B cell (primary cell): ENCODE data around the gene IL6ST. TPM values are rescaled to one million over a fixed set of nuclear protein-coding genes. Genes with fewer than 3 reads are reported as not detected.

Experiments
- ATAC-seq: fragments of 200-7000 bp; cut with Tn5 transposase; one replicate; pipeline ENCODE4 v1.10.0; 2021; ENCODE audit warnings: low read depth, mild to moderate bottlenecking, moderate number of reproducible peaks, moderate library complexity
- CTCF ChIA-PET: fragments of 350-600 bp; sonication (Branson Sonifier 250); formaldehyde crosslinking; loops from one replicate; lab custom pipeline; 2021; ENCODE audit warnings: antibody characterized with exemption, inconsistent platforms; lab: Charles Lee
- POLR2A ChIA-PET: fragments of 350-600 bp; sonication (Branson Sonifier 250); formaldehyde crosslinking; loops from one replicate; lab custom pipeline; 2021; ENCODE audit warnings: antibody characterized with exemption; lab: Charles Lee
- DNase-seq: peaks from one replicate; pipeline ENCODE4 v3.0.0; 2013
- H2AFZ ChIP-seq: 2 replicates; pipeline ENCODE4 v1.6.1; 2012; ENCODE audit warnings: mild to moderate bottlenecking, low read depth, low read length; ENCODE audit not compliant: insufficient read depth, poor library complexity, severe bottlenecking
- H3K27ac ChIP-seq, 2 donors: 1 replicate in 1 of 2; 2 replicates in 1 of 2; pipeline ENCODE4 v1.5.1; 2012 to 2013; ENCODE audit warnings: low read length in 2 of 2, mild to moderate bottlenecking in 2 of 2, moderate library complexity in 1 of 2
- H3K27me3 ChIP-seq, 4 experiments: fragments of 200-600 bp in 1 of 4; sonication (generic) in 1 of 4; replicated peaks in 1 of 4; 1 replicate in 2 of 4; 2 replicates in 2 of 4; pipeline versions ENCODE4 v1.6.1 to v1.7.0; 2013 to 2016; ENCODE audit warnings: low read length in 3 of 4, mild to moderate bottlenecking in 2 of 4, mixed read lengths in 1 of 4, moderate library complexity in 1 of 4; ENCODE audit not compliant: insufficient read depth in 4 of 4, control insufficient read depth in 3 of 4; ENCODE audit errors: control extremely low read depth in 1 of 4
- H3K36me3 ChIP-seq, 2 experiments: replicated peaks in 1 of 2; 1 replicate in 1 of 2; 2 replicates in 1 of 2; pipeline versions ENCODE4 v1.6.1 to v1.7.1; 2013; ENCODE audit warnings: low read length in 1 of 2; ENCODE audit not compliant: insufficient read depth in 2 of 2, control insufficient read depth in 1 of 2; ENCODE audit errors: control extremely low read depth in 1 of 2, extremely low read depth in 1 of 2
- H3K4me1 ChIP-seq, 2 donors: fragments of 200-600 bp in 1 of 2; sonication (generic) in 1 of 2; 1 replicate in 1 of 2; 2 replicates in 1 of 2; pipeline versions ENCODE4 v1.5.1 to v1.6.1; 2013 to 2017; ENCODE audit warnings: low read length in 2 of 2; ENCODE audit not compliant: control insufficient read depth in 2 of 2, insufficient read depth in 2 of 2
- H3K4me2 ChIP-seq: replicated peaks from 2 replicates; pipeline ENCODE3; 2012; ENCODE audit warnings: mild to moderate bottlenecking, low read depth, low read length; ENCODE audit not compliant: poor library complexity, severe bottlenecking
- H3K4me3 ChIP-seq, 5 experiments: fragments of 200-600 bp in 1 of 5; sonication (generic) in 1 of 5; 1 replicate in 3 of 5; 2 replicates in 2 of 5; pipeline versions ENCODE4 v1.5.1 to v1.7.0; 2011 to 2016; ENCODE audit warnings: low read length in 4 of 5, mild to moderate bottlenecking in 4 of 5, low read depth in 2 of 5, control low read depth in 1 of 5, moderate library complexity in 1 of 5; ENCODE audit not compliant: insufficient read depth in 1 of 5; ENCODE audit errors: control extremely low read depth in 1 of 5, extremely low read depth in 1 of 5
- H3K79me2 ChIP-seq: fragments of 200-600 bp; sonication (generic); one replicate; pipeline ENCODE4 v1.6.0; 2016; ENCODE audit warnings: low read length; ENCODE audit not compliant: control insufficient read depth, insufficient read depth
- H3K9ac ChIP-seq: fragments of 200-600 bp; sonication (generic); 2 replicates; pipeline ENCODE4 v1.6.1; 2017; ENCODE audit warnings: mild to moderate bottlenecking, low read length, moderate library complexity
- H3K9me3 ChIP-seq, 3 donors: one replicate each; pipeline versions ENCODE4 v1.6.1 to v1.7.1; 2013; ENCODE audit warnings: low read length in 2 of 3; ENCODE audit not compliant: control insufficient read depth in 2 of 3, insufficient read depth in 1 of 3; ENCODE audit errors: control extremely low read depth in 1 of 3
- H4K20me1 ChIP-seq: 2 replicates; pipeline ENCODE4 v1.6.0; 2012; ENCODE audit warnings: mild to moderate bottlenecking, low read length; ENCODE audit not compliant: insufficient read depth, control insufficient read depth, poor library complexity, severe bottlenecking
- H3K27ac Mint-ChIP-seq: one replicate; pipeline ENCODE4 v1.8.0; 2021; ENCODE audit warnings: mixed read lengths
- H3K27me3 Mint-ChIP-seq: one replicate; pipeline ENCODE4 v1.8.0; 2021; ENCODE audit warnings: mixed read lengths
- H3K4me1 Mint-ChIP-seq: one replicate; pipeline ENCODE4 v1.8.0; 2021; ENCODE audit warnings: mixed read lengths
- H3K4me3 Mint-ChIP-seq: one replicate; pipeline ENCODE4 v1.8.0; 2021; ENCODE audit warnings: mixed read lengths
- H3K9me3 Mint-ChIP-seq: one replicate; pipeline ENCODE4 v1.8.0; 2022; ENCODE audit warnings: mixed read lengths; ENCODE audit not compliant: insufficient read depth
- EZH2 ChIP-seq: IDR thresholded peaks from 2 replicates; pipeline ENCODE4 v1.6.1; 2012; ENCODE audit warnings: borderline replicate concordance, low read depth, mild to moderate bottlenecking, moderate library complexity, low read length; ENCODE audit not compliant: insufficient read depth, poor library complexity, severe bottlenecking
- WGBS: methylation state at CpG from one replicate; pipeline ENCODE4 v1.1.5; 2013; ENCODE audit warnings: missing lambda C conversion rate; ENCODE audit not compliant: insufficient coverage; 5-methylcytosine and 5-hydroxymethylcytosine counted together
- intact Hi-C: fragments of 100-400 bp; cut with micrococcal nuclease; formaldehyde crosslinking; loops from one replicate; pipeline ENCODE4 v1.10.0; 2022
- polyA plus RNA-seq: library from polyadenylated mRNA; depleted of rRNA; stranded (reverse); fragments of >200 nt; gene quantifications from 2 replicates; pipeline ENCODE4 v1.2.3, GENCODE V29; 2012
- total RNA-seq, 2 donors: library from RNA; stranded (reverse); fragments of 120-200 nt in 1 of 2; gene quantifications; 1 replicate in 1 of 2; 2 replicates in 1 of 2; pipeline versions ENCODE4 v1.2.3 to v1.2.4, GENCODE V29; 2013 to 2022
- TF ChIP-seq, protein P1 (sequence below): fragments of 200-600 bp; IDR thresholded peaks from one replicate; pipeline ENCODE4 v1.8.0; 2022; ENCODE audit warnings: antibody characterized with exemption, mild to moderate bottlenecking

The IL6ST gene
- total and polyA plus RNA-seq, 2 donors (not counting 1 experiment from before 2014, with no cell fraction given), result 4.3 to 28.0 TPM

DNA sequence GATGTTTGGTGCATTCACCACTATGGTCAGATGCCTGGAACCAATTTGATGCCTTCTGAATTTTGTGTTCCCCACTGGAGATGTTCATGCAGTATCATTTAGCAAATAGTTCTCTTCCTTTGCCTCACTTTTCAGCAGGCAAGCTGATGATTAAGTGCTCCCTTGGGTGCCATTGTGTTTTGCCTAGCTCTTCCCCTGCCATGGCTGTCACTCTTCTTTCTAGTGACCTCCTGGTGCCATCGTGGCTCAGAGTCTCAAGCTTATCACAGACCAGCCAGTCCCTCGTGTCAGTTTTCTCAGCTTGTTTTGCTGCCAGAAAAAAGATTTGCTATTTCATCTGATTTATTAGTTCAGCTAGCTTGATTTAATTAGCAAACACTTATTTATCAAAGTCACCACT, 102.3 kb downstream of the IL6ST start:
- ATAC-seq, result no peak
- H3K9me3 ChIP-seq, result peaks cover 0 to 2% (median 0%) of the 10 kb centered on the region in 3 donors
- TF ChIP-seq, protein P1, sequence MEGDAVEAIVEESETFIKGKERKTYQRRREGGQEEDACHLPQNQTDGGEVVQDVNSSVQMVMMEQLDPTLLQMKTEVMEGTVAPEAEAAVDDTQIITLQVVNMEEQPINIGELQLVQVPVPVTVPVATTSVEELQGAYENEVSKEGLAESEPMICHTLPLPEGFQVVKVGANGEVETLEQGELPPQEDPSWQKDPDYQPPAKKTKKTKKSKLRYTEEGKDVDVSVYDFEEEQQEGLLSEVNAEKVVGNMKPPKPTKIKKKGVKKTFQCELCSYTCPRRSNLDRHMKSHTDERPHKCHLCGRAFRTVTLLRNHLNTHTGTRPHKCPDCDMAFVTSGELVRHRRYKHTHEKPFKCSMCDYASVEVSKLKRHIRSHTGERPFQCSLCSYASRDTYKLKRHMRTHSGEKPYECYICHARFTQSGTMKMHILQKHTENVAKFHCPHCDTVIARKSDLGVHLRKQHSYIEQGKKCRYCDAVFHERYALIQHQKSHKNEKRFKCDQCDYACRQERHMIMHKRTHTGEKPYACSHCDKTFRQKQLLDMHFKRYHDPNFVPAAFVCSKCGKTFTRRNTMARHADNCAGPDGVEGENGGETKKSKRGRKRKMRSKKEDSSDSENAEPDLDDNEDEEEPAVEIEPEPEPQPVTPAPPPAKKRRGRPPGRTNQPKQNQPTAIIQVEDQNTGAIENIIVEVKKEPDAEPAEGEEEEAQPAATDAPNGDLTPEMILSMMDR, result no peak
- TF ChIP-seq EZH2, result no peak
- H3K4me3 ChIP-seq, result no peak overlapping the region
- H3K9me3 Mint-ChIP-seq, result no peaks in the 10 kb centered on the region
- no peak overlapping the region for H3K27ac Mint-ChIP-seq
- H3K4me1 Mint-ChIP-seq, result no peaks in the 10 kb centered on the region
- no peak overlapping the region for H3K4me3 Mint-ChIP-seq
- no peak for DNase-seq
- H3K4me1 ChIP-seq, result no peaks in the 10 kb centered on the region
- ChIA-PET POLR2A (no interaction called here), CTCF (no interaction called here)
- no peaks in the 10 kb centered on the region for H4K20me1 ChIP-seq
- H3K27me3 Mint-ChIP-seq, result peaks cover 6% of the 10 kb centered on the region
- WGBS, result 85% methylated on average over 2 of the region's 2 CpGs
- H3K79me2 ChIP-seq, result no peaks in the 10 kb centered on the region
- intact Hi-C loops, result no loop called here
- peaks cover 0 to 5% (median under 1%) of the 10 kb centered on the region in 4 experiments for H3K27me3 ChIP-seq
- H3K9ac ChIP-seq, result no peak overlapping the region
- no peak overlapping the region for H2AFZ ChIP-seq
- no peak overlapping the region for H3K4me2 ChIP-seq
- no peak overlapping the region for H3K27ac ChIP-seq
- H3K36me3 ChIP-seq, result no peaks in the 10 kb centered on the region

DNA sequence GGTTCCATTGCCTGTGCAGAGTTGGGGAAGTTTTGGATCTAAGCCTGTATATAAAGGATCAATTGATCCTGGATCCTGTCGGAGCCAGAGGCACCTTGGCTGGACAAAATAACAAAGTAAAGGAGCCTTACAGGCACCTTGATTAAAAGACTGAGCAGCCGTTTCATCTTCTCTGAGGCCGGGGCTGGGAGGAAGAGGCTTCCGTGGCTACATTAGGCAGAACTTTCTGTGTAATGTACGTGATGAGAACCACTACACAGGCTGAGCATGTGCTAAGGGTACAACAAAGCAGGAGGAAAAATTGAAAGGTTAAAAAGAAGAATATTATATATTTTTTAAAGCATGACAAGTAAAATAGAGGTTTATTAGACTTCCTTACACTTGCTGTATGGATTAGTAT, 106.6 kb downstream of the IL6ST start:
- H3K4me3 ChIP-seq, result no peak overlapping the region
- H3K4me3 Mint-ChIP-seq, result no peak overlapping the region
- intact Hi-C loops, result no loop called here
- H3K4me1 Mint-ChIP-seq, result no peaks in the 10 kb centered on the region
- no peaks in the 10 kb centered on the region for H4K20me1 ChIP-seq
- DNase-seq, result no peak
- ChIA-PET POLR2A (no interaction called here), CTCF (no interaction called here)
- H3K27me3 Mint-ChIP-seq, result peaks cover 5% of the 10 kb centered on the region
- H3K27ac ChIP-seq, result no peak overlapping the region
- TF ChIP-seq, protein P1, result no peak
- TF ChIP-seq EZH2, result no peak
- no peak overlapping the region for H3K27ac Mint-ChIP-seq
- H3K4me1 ChIP-seq, result no peaks in the 10 kb centered on the region
- no peaks in the 10 kb centered on the region for H3K79me2 ChIP-seq
- H3K9ac ChIP-seq, result no peak overlapping the region
- H3K4me2 ChIP-seq, result no peak overlapping the region
- no peaks in the 10 kb centered on the region for H3K36me3 ChIP-seq
- H3K9me3 ChIP-seq, result peaks cover 0 to 2% (median 0%) of the 10 kb centered on the region in 3 donors
- H2AFZ ChIP-seq, result no peak overlapping the region
- H3K27me3 ChIP-seq, result peaks cover 0 to 7% (median 0%) of the 10 kb centered on the region in 4 experiments
- 94% methylated on average over 3 of the region's 5 CpGs for WGBS
- ATAC-seq, result no peak
- H3K9me3 Mint-ChIP-seq, result no peaks in the 10 kb centered on the region
